ENCODE measurements around the gene DCBLD2.

DNA sequence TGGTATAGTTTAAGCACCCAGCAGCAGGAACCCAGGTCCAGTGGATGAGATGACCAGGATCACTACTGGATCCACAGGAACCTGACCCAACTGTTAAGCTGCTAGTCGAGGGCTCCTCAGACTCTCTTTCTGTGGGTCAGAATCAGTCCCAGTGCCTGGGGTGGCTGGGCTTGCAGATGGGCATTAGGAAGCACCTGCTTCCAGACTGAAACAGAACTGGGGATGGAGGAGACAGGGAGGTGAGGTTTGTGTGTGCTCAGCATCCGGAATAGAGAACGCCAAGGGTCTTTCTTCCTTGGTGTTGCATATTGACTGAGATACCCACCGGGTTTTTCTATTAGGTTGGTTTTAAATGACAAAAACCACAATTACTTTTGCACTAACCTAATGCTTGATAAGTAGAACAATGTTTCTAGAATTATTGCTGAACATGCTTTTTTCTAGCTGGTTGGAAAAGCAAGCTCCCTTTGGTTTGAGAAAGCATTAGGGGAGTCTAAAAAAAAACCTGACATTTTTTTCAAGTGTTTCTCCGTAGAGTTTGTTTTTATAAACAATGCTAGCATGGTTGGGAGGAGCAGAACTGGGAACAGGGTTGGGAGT is 137.6 kb downstream of the DCBLD2 start:
- TF ChIP-seq EZH2 (IDR thresholded peaks at IDR 0.05; ENCODE audit: low read depth) = no peak
- TF ChIP-seq, protein P1, sequence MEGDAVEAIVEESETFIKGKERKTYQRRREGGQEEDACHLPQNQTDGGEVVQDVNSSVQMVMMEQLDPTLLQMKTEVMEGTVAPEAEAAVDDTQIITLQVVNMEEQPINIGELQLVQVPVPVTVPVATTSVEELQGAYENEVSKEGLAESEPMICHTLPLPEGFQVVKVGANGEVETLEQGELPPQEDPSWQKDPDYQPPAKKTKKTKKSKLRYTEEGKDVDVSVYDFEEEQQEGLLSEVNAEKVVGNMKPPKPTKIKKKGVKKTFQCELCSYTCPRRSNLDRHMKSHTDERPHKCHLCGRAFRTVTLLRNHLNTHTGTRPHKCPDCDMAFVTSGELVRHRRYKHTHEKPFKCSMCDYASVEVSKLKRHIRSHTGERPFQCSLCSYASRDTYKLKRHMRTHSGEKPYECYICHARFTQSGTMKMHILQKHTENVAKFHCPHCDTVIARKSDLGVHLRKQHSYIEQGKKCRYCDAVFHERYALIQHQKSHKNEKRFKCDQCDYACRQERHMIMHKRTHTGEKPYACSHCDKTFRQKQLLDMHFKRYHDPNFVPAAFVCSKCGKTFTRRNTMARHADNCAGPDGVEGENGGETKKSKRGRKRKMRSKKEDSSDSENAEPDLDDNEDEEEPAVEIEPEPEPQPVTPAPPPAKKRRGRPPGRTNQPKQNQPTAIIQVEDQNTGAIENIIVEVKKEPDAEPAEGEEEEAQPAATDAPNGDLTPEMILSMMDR (conservative IDR thresholded peaks at IDR 0.05) = no peak
